Lower leg skin (tissue), 3 donors: ENCODE data around the gene JPT2.

Experiments
- POLR2A ChIP-seq, 2 donors: fragments of 450-650 bp; IDR thresholded peaks; one replicate each; pipeline ENCODE4 v1.6.1; 2016 to 2017; ENCODE audit warnings: antibody characterized with exemption in 2 of 2, mild to moderate bottlenecking in 1 of 2, moderate library complexity in 1 of 2
- TF ChIP-seq, protein P1 (sequence below), 3 donors: fragments of 450-650 bp; IDR thresholded peaks; one replicate each; pipeline ENCODE4 v1.5.1; 2016; ENCODE audit warnings: antibody characterized with exemption in 3 of 3, mild to moderate bottlenecking in 3 of 3, moderate library complexity in 2 of 3

DNA sequence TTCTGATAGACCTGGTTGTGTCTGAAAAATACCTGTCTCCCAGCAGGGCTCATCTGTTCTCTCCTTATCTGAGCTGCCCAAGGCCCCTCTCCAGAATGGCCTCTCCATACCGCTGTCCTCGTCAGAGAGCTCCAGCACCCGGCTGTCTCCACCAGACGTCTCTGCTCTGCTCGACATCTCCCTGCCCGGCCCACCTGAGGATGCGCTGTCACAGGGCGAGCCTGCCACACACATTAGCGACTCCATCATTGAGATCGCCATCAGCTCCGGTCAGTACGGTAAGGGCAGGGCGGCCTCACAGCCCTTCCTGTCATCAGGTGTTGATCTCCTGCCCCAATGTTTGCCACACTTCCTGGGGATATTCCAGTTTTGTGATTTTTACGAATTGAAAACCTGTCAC lies 10.2 kb upstream of the JPT2 start:
- no peak for TF ChIP-seq POLR2A (IDR thresholded peaks at IDR 0.05)
- TF ChIP-seq, protein P1, sequence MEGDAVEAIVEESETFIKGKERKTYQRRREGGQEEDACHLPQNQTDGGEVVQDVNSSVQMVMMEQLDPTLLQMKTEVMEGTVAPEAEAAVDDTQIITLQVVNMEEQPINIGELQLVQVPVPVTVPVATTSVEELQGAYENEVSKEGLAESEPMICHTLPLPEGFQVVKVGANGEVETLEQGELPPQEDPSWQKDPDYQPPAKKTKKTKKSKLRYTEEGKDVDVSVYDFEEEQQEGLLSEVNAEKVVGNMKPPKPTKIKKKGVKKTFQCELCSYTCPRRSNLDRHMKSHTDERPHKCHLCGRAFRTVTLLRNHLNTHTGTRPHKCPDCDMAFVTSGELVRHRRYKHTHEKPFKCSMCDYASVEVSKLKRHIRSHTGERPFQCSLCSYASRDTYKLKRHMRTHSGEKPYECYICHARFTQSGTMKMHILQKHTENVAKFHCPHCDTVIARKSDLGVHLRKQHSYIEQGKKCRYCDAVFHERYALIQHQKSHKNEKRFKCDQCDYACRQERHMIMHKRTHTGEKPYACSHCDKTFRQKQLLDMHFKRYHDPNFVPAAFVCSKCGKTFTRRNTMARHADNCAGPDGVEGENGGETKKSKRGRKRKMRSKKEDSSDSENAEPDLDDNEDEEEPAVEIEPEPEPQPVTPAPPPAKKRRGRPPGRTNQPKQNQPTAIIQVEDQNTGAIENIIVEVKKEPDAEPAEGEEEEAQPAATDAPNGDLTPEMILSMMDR (IDR thresholded peaks at IDR 0.05) = no peak
